ENCODE data around the gene TMPRSS7. TPM values are rescaled to one million over a fixed set of nuclear protein-coding genes. Genes with fewer than 3 reads are reported as not detected.
"Not testable (repeated sequence)": the region's sequence is repeated elsewhere in the genome, so short reads cannot be mapped to it uniquely, and the experiment has no call there.

TMPRSS7 gene
- total RNA-seq, 3 donors from 2014 or later = 0.15 TPM; not detected in 2

DNA sequence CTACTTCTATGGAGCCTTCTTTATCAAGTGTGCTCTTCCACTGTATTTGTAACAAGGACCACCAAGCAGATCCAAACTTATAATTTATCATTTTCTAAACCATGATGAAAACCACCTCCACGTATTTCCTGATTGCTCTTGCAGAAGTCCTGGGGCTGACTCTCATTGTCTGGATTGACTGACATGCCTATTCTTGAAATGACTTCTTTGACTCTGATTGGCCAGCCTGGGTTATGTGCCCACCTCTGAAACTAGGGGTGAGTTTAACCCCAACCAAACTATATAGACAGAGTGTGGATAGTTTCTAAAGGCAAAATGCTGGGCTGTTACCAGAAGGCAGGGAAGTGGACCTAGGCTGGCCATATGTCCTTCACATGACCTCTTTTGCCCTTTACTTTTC, 12.7 kb downstream of the TMPRSS7 start:
- H3K36me3 ChIP-seq = no peaks in the 10 kb centered on the region
- no peaks in the 10 kb centered on the region for H3K9me3 ChIP-seq
- H3K4me1 ChIP-seq = no peaks in the 10 kb centered on the region
- TF ChIP-seq POLR2AphosphoS5 (IDR thresholded peaks at IDR 0.05) = no peak
- H3K4me3 ChIP-seq = no peak overlapping the region
- intact Hi-C loops (cut with DNase I; ENCODE audit: low total_unique reads) = no loop called here
- H3K27ac ChIP-seq = no peak overlapping the region
- no peaks in the 10 kb centered on the region for H3K27me3 ChIP-seq
- DNase-seq (ENCODE audit: low spot score in 2 of 2) = no peak

DNA sequence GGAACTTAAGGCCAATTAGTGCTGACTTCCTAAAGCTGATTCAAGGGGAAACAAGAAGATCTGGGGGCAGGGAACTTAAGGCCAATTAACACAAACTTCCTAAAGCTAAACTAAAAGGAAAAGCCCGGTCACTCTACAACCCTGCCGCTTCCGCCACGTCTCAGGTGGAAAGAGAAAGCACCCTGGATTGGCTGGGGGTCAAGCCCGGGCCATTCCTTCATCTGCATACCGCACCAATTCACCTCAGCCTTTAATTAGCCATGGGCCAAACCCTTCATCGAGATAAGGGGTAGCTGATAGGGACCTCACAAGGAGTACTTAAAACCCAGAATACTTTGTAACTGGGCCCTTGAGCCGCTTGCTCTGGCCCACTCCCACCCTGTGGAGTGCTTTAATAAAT, 14.4 kb downstream of the TMPRSS7 start:
- Histone ChIP-seq H3K4me3 (no peak overlapping the region), H3K9me3 (no peaks in the 10 kb centered on the region), H3K27me3 (no peaks in the 10 kb centered on the region), H3K4me1 (no peaks in the 10 kb centered on the region), H3K27ac (no peak overlapping the region), H3K36me3 (no peaks in the 10 kb centered on the region)
- TF ChIP-seq POLR2AphosphoS5 (IDR thresholded peaks at IDR 0.05) (no peak), CTCF (IDR thresholded peaks at IDR 0.05) (no peak), POLR2A (IDR thresholded peaks at IDR 0.05) (no peak)
- intact Hi-C loops (cut with DNase I; ENCODE audit: low total_unique reads) = no loop called here
- DNase-seq (ENCODE audit: low spot score in 2 of 2) = no peak

- Histone ChIP-seq H3K4me3 (no peak overlapping the region), H3K4me1 (no peaks in the 10 kb centered on the region), H3K27me3 (no peaks in the 10 kb centered on the region), H3K36me3 (no peaks in the 10 kb centered on the region), H3K9me3 (no peaks in the 10 kb centered on the region), H3K27ac (no peak overlapping the region)
- intact Hi-C loops (cut with DNase I; ENCODE audit: low total_unique reads) = no loop called here
- DNase-seq (ENCODE audit: low spot score in 2 of 2) = no peak
- no peak for TF ChIP-seq POLR2AphosphoS5 (IDR thresholded peaks at IDR 0.05)
Measured at GRCh38 chr3:112053229-112053628, 18.7 kb downstream of the TMPRSS7 start.

- no peaks in the 10 kb centered on the region for H3K36me3 ChIP-seq
- TF ChIP-seq POLR2AphosphoS5 (IDR thresholded peaks at IDR 0.05) = no peak
- TF ChIP-seq CTCF (IDR thresholded peaks at IDR 0.05) = no peak
- TF ChIP-seq POLR2A (IDR thresholded peaks at IDR 0.05) = no peak
- H3K9me3 ChIP-seq = no peaks in the 10 kb centered on the region
- DNase-seq (ENCODE audit: low spot score in 2 of 2) = no peak
- no peak overlapping the region for H3K27ac ChIP-seq
- H3K4me3 ChIP-seq = no peak overlapping the region
- intact Hi-C loops (cut with DNase I; ENCODE audit: low total_unique reads) = no loop called here
- H3K27me3 ChIP-seq = no peaks in the 10 kb centered on the region
- no peaks in the 10 kb centered on the region for H3K4me1 ChIP-seq
Measured at GRCh38 chr3:112056451-112056929, 22.0 kb downstream of the TMPRSS7 start.

DNA sequence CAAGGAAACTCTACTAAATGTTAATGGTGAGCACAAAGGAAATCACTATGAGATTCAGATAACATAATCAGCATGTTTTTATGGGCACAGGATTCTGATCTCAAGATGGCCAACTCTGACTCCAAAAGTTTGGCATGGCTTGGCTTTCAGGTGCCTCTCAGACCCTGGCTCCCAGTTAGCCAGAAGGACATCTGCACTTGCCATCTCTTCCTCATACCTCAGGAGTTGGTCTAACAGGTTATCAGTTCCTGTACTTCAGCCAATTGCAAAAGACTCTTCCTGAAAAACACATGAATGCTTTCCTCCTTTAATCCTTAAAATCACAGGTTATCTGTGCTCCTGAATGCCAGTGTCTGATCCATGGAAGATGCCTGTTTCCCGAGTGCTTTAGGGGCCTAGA, 25.0 kb downstream of the TMPRSS7 start:
- TF ChIP-seq CTCF (IDR thresholded peaks at IDR 0.05) (no peak), POLR2AphosphoS5 (IDR thresholded peaks at IDR 0.05) (no peak), POLR2A (IDR thresholded peaks at IDR 0.05) (no peak)
- no peak for DNase-seq (ENCODE audit: low spot score in 2 of 2)
- H3K9me3 ChIP-seq = no peaks in the 10 kb centered on the region
- no peak overlapping the region for H3K4me3 ChIP-seq
- H3K27ac ChIP-seq = no peak overlapping the region
- no peaks in the 10 kb centered on the region for H3K36me3 ChIP-seq
- no peaks in the 10 kb centered on the region for H3K27me3 ChIP-seq
- intact Hi-C loops (cut with DNase I; ENCODE audit: low total_unique reads) = no loop called here
- no peaks in the 10 kb centered on the region for H3K4me1 ChIP-seq

- TF ChIP-seq POLR2A (IDR thresholded peaks at IDR 0.05) (no peak), POLR2AphosphoS5 (IDR thresholded peaks at IDR 0.05) (no peak), CTCF (IDR thresholded peaks at IDR 0.05) (no peak)
- Histone ChIP-seq H3K4me3 (no peak overlapping the region), H3K36me3 (no peaks in the 10 kb centered on the region), H3K9me3 (no peaks in the 10 kb centered on the region), H3K4me1 (no peaks in the 10 kb centered on the region), H3K27me3 (no peaks in the 10 kb centered on the region), H3K27ac (no peak overlapping the region)
- intact Hi-C loops (cut with DNase I; ENCODE audit: low total_unique reads) = no loop called here
- no peak for DNase-seq (ENCODE audit: low spot score in 2 of 2)
Measured at GRCh38 chr3:112061152-112061551, 26.6 kb downstream of the TMPRSS7 start.

- H3K4me3 ChIP-seq; H3K9me3 ChIP-seq; H3K36me3 ChIP-seq; H3K27me3 ChIP-seq; H3K4me1 ChIP-seq; DNase-seq (ENCODE audit: low spot score in 2 of 2); intact Hi-C loops (cut with DNase I; ENCODE audit: low total_unique reads); H3K27ac ChIP-seq: not testable (repeated sequence)
Measured at GRCh38 chr3:112072387-112073060, 38.0 kb downstream of the TMPRSS7 start.
